HG03066 (cell line): ENCODE data around the gene INTS3.

Source experiments
- ATAC-seq: cut with Tn5 transposase; IDR thresholded peaks from one replicate; pipeline ENCODE4 v1.9.1; 2021; ENCODE audit warnings: low read depth; ENCODE audit not compliant: unreplicated experiment

Gene INTS3

DNA sequence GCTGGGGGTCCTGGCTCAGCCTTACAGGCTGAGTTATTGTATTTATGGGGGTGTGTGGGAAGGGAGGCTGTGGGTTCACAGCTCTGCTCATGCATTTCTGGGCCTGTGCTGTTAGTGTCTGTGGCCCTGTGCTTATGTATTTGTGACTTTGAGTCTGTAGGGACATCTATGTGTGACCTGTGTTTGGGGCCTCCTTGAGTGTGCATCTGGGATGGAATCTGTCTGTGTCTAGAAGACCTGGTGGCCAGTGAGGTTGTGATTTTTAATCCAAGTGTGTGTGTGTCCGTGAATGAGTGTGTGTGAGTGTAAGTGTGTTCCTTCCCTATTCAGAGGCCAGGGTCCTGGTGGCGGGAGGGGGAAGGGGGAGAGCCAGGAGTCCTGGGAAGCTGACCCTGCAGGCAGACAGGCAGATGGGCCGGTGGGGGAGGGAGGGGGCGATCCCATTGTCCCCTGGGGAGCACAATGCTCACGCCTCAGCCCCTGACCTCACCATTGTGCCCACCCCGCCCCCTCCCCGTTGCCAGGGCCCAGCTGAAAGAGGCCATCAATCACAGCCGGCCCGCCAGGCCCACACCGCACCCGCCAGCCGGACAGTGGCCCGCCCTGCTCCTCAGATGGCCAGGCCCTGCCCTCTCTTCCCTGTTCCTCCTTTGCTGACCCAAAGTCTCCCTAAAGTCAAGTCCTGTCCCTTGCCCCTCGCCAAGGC is 66.9 kb downstream of the INTS3 start:
- ATAC-seq: no peak

GRCh38 chr1:153795330-153795837 is 67.5 kb downstream of the INTS3 start:
- ATAC-seq: no peak

DNA sequence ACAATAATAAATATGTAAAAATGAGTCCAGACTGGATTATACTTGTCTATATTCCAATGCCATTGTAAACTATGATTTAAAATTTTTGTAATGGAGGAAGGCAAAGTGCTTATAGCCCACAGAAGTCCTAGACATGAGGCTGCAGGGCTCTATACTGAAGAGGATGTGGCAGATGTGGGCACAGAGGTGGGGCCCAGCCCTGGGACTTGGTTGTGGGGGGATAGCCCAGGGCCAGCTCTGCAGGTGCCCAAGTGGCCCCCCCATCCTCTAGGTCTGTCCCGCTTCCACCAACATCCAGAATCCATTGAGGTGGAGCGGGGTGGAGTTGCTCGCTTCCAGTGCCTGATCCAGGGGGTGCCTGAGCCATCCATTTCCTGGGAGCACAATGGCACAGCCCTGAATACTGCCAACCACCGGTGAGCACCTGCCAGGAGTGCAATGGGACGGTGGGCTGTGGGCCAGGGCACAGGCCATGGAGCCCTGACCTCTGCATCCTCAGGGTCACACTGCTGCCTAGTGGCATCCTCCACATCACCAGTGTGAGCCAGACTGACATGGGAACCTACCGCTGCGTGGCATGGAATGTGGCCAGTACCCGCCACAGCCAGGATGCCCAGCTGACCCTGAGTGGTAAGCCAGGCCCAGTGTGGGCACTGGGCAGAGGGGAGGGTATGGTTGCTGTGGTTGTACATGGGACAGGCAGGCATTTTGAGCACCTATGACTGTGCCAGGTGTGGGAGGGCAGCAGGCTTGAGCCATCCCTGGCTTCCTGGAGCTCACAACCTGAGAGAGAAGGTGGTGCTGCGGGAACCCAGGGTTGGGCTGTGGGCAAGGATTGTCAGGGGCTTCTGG is 68.3 kb downstream of the INTS3 start:
- no peak for ATAC-seq

DNA sequence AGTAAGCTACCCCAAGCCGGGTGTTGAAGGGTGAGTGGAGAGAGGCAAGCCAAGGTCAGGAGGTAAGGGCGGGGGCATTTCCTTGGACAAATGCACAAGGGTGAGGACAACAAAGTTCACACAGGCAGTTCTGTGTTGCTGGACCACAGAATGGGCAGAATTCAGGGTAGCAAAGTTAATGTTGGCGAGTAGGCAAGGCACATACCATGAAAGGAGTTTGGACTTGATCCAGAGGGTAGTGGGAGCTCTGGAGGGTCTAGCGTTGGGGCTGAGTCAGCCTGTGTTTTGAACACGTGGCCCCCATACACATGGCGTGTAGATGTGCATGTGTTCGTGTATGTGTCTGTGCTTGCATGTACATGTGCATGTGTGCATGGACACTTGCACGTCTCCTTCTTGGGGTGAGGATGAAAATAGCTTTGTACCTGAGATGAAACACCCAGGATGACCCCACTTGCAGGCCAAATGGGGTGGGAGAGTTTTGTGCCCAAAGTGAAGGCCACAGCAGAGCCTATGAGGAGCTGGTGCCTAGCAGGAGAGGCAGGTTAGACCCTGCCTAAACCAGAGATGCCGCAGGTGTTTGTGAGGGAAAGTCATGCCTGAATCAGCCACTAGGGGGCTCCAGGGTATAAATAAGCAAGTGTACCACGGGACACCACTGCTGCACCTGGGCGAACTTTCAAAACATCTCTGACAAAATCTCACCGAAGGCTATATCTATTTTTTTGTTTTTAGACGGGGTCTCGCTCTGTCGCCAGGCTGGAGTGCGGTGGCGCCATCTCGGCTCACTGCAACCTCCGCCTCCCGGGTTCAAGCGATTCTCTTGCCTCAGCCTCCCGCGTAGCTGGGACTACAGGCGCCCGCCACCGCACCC is 69.2 kb downstream of the INTS3 start:
- ATAC-seq: no peak

GRCh38 chr1:153798468-153798780 is 70.6 kb downstream of the INTS3 start:
- ATAC-seq: no peak

DNA sequence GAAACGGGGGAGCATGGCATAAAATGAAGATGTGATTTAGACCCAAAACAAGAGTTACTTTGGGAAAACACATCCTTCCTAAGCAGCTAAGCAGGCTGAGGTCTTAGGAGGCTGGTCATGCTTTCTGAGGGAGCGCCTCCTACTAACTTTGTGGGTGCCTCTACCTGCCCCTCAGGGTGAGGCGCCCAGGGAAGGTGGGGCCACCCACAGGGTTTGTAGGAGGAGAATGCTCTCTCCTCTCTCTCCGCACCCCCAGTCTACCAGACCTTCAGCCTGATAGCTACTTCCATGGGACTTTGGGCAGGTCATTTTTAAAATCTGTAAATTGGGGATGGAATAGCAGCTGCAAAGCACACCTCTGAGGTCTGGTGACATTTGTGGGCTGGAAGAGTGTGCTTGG is 71.2 kb downstream of the INTS3 start:
- no peak for ATAC-seq

DNA sequence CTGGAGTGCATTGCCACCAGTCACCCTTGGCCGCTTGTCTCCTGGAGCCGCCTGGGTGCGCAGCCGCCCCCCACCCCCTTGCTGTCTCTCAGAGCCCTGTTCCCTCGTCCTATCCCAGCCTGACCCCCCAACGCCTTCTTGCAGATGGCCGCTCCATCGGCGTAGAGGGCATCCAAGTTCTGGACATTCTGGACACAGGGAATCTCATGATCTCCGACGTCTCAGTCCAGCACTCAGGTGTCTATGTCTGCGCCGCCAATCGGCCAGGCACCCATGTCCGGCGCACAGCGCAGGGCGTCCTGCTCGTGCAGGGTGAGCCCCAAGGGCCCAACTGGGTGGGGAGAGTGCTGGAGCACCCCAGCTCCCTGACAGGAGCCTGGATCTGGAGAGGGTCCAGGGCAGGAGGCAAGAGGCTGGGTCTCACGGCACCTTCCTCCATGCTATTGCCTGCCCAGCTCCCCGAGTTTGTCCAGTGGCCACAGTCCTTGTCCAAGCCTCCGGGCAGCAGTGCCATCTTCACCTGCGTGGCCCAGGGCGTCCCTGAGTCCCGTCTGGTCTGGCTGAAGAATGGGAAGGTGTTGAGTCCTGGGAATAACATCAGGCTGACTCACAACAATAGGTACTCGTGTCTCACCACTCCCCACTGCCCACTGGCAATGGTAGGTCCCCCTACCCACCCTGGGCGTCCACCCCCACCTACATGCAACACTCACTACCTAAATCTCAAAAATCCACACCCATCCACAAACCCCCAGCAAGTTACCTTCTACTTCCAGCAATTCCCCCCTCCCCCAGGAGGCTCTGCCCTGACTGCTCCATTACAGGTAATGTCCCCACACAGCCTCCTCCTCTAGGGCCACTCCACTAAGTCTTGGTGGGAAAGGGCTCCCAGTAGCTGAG is 72.0 kb downstream of the INTS3 start:
- ATAC-seq: no peak

GRCh38 chr1:153800516-153800915 is 72.7 kb downstream of the INTS3 start:
- no peak for ATAC-seq

GRCh38 chr1:153801028-153801625 is 73.3 kb downstream of the INTS3 start:
- ATAC-seq: no peak

GRCh38 chr1:153801786-153802697 is 74.2 kb downstream of the INTS3 start:
- ATAC-seq: no peak

DNA sequence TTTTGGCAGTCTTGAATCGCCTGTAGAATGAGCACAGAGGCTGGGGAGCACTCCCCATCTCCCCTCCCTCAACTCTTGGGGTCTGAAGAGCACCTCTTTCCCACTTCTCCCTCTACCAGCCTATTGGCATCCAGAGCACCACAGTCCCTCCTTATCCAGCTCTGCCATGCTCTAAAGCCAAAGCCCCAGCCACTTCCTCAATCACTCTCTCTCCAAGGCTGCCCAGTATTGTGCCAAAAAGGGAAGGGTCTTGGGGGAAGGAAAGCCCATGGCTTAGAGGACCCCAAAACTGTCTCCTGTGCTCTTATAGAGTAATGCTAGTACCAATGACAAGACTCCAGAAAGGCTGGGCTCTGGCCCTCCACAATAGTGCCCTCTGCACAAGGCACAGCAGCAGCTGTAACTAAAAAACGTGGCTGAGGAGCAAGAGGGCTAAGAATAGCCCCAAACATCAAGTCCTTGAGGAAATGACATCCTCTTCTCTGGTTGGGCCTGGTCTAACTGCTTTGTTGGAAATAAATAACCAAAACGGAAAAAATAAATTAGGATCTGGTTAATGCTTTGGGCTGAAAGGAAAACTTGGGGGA is 75.7 kb downstream of the INTS3 start:
- no peak for ATAC-seq

GRCh38 chr1:153804112-153804511 is 76.3 kb downstream of the INTS3 start:
- ATAC-seq: no peak

- peak; percentile 91 for ATAC-seq
These were observed 77.3 kb downstream of the INTS3 start for GRCh38 chr1:153805042-153805745.

DNA sequence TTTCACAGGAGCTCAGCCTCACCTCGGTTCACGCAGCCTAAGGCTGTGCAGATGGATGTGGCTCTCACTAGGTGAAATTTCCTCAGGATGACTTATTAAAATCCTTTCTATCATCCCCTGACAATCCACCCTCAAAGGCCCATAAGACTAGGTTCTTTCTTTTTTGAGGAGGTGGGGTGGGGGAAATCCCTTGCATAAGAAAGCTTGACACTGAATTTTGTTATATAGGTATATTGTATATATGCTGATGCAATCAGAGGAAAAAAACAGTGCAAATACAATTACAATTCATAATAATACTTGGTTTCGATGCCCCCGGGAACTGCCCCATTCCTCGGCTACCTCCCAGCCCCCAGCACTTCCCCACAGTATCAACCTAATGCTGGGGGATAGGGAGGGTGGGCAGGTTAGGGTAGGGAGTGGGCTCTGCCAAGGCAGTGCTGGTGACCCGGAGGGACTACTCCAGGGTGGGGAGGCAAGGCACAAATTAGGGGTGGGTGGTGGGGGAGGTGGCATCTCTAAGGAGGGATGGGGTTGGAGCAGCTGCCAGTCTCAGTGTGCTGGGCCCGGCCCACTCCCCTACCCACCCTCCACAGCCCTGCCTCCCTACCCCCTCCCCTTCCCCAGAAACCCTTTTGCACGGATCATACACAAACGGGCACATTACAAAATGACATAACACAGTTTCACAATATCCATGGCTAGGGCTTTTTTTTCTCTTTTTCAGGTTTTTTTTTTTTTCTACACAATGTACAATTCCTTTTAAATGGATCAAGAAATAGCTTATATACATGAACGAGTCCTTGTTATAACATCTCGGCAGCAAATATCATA is 78.3 kb downstream of the INTS3 start:
- peak; percentile 15 for ATAC-seq

GRCh38 chr1:153816283-153816889 is 88.5 kb downstream of the INTS3 start:
- no peak for ATAC-seq

GRCh38 chr1:153818876-153819275 is 91.0 kb downstream of the INTS3 start:
- ATAC-seq: no peak
